Fibroblast of villous mesenchyme (primary cell): ENCODE data around the gene GMDS. TPM values are rescaled to one million over a fixed set of nuclear protein-coding genes. Genes with fewer than 3 reads are reported as not detected.

Source experiments
- DNase-seq: peaks from one replicate; pipeline ENCODE4 v3.0.0-alpha.2; 2010; ENCODE audit warnings: low read depth
- H3K4me3 ChIP-seq: 2 replicates; pipeline ENCODE4 v1.5.1; 2011; ENCODE audit warnings: low read depth, mild to moderate bottlenecking, low read length
- CTCF ChIP-seq: IDR thresholded peaks from 2 replicates; pipeline ENCODE4 v1.5.1; 2012; ENCODE audit warnings: low read depth, mild to moderate bottlenecking, low read length; ENCODE audit not compliant: insufficient read depth
- total RNA-seq: library from RNA; depleted of rRNA; stranded (reverse); fragments of >200 nt; gene quantifications from 2 replicates; pipeline ENCODE4 v1.2.3, GENCODE V29; 2012

GMDS gene
- total RNA-seq, 1 donor: 6.5 TPM

GRCh38 chr6:1713016-1713600 is 532.3 kb downstream of the GMDS start:
- DNase-seq: no peak
- no peak overlapping the region for H3K4me3 ChIP-seq
- no peak for TF ChIP-seq CTCF

- no peak for TF ChIP-seq CTCF
- DNase-seq: no peak
- no peak overlapping the region for H3K4me3 ChIP-seq
Observed at GRCh38 chr6:1712451-1712850, 533.0 kb downstream of the GMDS start.

GRCh38 chr6:1711136-1711535 is 534.3 kb downstream of the GMDS start:
- no peak for TF ChIP-seq CTCF
- no peak for DNase-seq
- H3K4me3 ChIP-seq: no peak overlapping the region

GRCh38 chr6:1709234-1709641 is 536.2 kb downstream of the GMDS start:
- no peak overlapping the region for H3K4me3 ChIP-seq
- TF ChIP-seq CTCF: no peak
- DNase-seq: no peak

- H3K4me3 ChIP-seq: no peak overlapping the region
- TF ChIP-seq CTCF: no peak
- no peak for DNase-seq
Observed at GRCh38 chr6:1708820-1709219, 536.6 kb downstream of the GMDS start.

- TF ChIP-seq CTCF: no peak
- DNase-seq: no peak
- no peak overlapping the region for H3K4me3 ChIP-seq
Observed at GRCh38 chr6:1708122-1708521, 537.3 kb downstream of the GMDS start.

GRCh38 chr6:1705630-1706029 is 539.8 kb downstream of the GMDS start:
- DNase-seq: no peak
- no peak for TF ChIP-seq CTCF
- no peak overlapping the region for H3K4me3 ChIP-seq
